NOMO-1 treated with dmso at 0.1 percent for 144 hours (cell line): ENCODE results near the gene GMDS.

Source experiments
- DNase-seq: peaks from one replicate; lab custom pipeline; 2025; ENCODE audit not compliant: unreplicated experiment; lab: John Stamatoyannopoulos, UW

The GMDS gene

DNA sequence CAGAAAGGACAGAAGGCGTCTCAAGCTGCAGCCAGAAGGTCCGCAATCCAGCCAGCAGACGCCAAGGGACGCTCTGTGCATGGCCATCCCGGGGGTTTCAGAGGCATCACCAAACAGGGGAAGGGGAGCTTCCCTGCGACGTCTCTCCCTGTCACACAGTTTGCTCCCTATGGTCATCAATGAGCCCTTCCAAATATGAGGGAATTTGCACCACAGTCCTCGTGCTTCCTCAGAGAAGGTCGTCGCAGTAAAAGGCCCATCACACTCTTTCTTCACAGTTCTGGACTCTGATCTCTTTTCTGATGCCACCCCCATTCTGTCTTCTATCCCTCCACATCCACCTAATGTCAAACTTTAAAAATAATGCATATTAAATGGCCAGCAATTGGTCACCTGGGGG lies 645.9 kb downstream of the GMDS start:
- no peak for DNase-seq

- no peak for DNase-seq
Measured at GRCh38 chr6:1598886-1599285, 646.5 kb downstream of the GMDS start.

DNA sequence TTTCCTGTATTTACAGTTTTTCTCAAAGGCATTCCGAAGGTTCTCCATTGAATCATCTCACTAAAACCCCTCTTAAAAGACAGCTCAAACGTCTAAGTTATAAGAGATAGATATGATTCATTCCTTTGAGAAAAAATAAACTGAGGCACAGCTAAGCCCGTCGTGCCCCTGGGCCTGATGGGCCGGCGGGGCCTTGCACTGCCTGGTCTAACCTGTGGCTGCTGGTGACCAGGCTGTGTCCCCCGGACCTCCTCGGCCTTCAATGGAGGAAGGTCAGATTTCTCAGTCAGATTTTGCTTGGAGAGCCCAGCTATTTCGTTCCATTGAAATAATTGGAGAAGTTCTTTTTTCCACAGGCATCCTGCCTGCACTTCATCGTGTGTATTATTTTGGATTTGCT lies 647.0 kb downstream of the GMDS start:
- no peak for DNase-seq

DNA sequence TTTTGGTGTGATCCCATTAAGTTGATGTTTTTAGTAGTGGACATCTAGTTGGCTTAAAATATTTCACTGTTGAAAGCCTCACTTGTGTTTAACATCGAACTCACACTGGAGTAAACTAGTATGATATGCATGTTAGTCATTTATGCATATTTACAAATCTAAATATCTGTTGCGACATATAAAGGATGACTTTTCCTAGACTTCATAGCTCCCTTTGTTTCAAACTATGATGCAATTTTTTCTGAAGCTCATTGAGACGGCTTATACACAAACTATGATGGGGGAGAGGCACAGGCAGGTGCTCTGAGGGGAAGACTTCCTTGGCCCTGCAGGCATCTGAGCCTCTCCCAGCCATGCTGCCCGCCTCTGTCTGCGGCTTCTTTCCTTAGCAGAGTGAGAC lies 647.5 kb downstream of the GMDS start:
- no peak for DNase-seq

DNA sequence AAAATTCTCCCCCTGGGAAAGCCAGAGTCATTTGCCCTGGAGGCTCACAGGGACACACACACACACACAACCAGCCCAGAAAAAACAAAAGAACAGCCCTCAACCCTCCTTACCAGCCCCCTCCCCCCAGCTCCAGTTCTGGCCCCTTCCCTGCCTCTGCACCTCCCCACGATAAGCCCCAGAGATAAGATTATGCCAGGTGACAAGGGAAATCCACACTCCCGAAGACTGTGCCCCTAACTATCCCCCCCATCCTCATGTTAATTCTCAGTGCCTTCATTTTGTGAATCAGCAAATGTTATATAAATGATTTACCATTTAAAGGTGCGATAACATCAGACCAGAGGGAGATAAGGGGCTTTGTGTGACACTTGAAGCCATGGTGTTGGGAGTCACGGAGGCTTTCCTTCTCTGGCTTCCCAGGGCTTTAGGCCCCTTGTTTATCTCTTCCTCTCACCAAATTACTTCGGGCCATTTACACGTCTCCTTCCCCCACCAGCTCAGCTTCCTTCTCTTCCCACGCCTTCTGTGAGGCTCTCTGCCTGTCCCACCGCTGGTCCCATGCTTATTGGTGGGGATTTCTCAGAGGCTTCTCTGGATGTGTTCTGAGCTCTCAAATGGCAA lies 648.2 kb downstream of the GMDS start:
- DNase-seq = no peak

- peak; percentile 16 for DNase-seq
Measured at GRCh38 chr6:1596088-1596852, 649.1 kb downstream of the GMDS start.

GRCh38 chr6:1595271-1596087 lies 649.9 kb downstream of the GMDS start:
- no peak for DNase-seq

DNA sequence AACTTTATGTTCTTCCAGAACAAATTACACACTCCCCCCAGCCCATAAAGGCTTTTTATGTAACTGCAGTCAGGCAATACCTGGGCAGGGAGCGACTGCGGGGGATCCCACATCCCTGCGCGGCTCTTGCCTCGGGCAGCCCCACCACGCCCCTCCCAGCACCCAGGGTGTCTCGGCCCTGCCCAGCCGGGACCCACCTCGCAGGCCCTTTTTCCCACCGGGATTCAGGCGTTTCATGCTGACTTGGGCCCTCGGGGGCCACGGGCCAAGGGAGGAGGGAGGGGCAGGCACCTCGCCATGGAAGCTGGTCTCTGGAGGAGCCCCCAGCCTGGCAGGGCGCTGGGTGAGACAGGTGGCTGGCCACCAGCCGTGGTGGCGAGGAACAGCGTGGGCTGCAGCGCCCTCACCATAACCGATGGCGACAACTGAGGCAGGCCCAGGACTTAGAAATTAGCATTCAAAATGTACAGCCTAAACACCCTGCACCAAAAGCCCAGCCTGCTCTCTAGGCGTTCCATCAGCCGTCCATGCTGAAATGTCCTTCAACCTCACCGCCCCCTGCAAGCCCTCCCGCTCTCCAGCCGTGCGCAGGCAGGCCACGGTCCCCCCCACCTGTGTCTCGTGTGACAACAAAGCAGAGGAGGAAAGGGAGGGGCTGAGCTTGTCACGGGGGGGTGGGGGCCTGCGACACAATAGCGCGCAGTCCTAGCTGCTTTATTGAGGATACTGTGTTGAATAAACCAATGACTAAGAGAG lies 650.8 kb downstream of the GMDS start:
- DNase-seq = no peak

DNA sequence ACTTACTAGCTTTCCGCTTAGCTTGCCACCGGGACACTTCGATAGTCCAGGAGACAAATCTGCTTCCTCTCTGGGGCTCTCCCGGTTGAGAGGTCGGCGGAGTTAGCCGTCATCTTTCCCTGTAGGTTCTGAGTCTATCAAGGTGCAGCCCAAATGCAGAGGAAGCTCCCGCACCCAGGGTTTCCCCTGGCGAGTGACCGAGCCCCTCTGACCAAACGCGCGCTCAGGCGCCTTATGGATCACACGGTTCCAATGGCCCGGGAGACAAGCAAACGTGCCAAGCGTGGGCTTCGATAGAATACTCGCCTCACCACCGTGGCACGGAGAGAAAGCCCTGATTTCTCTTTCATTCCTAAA lies 651.5 kb downstream of the GMDS start:
- no peak for DNase-seq

DNA sequence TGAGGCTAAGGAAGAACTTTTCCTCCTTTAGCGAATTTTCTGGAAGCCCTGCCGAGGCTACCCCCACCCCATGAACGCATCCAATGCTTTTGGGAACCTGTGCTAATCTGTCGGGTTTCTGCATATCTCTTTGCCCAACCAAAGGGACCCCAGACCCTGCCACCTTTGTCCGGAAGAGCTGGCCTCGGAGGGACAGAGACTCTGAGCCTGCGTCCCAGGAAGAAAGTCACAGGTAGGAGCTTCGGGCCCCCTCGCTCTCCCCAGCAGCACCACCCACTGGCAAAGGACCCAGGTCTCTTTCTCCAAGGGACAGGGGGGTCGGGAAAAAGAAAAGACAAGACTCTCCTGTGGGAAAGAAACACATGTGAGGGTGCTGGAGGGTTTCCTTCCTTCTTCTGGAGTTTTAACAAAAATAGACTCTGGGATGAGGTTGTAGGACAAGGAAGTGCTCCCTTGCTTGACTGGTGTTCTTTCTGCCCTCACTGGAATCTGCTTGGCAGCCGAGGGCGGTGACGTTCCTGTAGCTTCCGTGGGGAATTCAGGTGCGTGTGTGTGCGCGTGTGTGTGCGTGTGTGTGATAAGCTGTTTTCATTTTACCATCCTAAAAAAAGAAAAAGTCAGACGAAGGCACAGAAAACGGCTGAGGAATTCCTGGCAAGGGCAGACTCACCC lies 652.0 kb downstream of the GMDS start:
- DNase-seq = no peak

DNA sequence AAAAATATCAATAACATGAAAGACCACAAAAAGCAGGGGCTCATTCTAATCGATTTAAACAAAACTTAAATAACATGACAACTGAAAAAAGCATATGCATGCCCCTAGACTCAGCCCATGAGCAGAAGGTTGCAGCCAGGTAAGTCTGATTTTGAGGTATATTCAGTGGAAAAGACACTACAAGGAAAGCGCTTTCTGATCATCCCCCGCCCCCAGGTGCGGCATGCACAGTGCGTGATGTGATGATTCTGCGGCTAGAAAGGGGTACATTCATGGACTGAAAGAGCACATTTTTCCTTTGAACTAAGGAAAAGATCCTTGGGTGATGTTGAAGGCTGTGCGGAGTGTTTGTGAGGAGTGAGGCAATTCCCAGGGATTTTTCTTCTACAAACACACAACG lies 652.6 kb downstream of the GMDS start:
- no peak for DNase-seq

DNA sequence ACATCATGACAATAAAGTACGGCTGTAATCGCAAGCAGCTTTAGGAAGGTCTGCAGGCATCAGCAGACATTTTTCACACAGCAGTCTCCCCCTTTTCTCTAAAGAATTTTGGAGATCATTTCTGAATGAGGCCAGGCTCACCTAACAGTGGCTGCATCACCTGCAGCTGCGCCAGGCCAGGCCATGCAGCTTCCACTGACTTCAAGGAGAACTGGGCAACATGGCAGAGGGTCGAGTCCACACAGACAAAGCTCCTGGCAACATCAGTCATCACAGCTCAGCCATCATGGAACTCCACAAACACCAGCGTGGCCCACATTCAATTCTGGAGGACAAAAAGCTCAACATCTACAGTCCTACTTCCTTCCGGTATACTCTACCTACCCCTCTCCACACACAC lies 653.5 kb downstream of the GMDS start:
- no peak for DNase-seq

DNA sequence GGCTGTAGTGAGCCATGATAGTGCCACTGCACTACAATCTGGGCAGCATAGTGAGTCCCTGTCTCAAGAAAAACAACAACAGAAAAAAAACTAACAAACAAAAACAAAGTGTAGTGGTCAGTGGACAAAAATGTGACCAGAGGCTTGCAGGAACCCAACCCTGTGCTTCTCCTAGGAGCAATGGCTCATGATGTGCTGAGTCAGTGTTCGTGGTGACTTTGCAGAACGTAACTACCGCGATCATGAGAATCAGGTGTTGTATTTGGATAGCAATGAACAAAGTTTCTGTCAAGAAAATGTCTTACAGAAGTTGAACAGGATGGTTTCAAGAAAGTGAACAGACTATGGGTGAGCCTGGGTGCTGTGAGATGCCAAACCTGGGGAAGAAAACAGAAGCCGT lies 654.2 kb downstream of the GMDS start:
- DNase-seq = no peak

- DNase-seq = no peak
Measured at GRCh38 chr6:1590580-1590979, 654.8 kb downstream of the GMDS start.

DNA sequence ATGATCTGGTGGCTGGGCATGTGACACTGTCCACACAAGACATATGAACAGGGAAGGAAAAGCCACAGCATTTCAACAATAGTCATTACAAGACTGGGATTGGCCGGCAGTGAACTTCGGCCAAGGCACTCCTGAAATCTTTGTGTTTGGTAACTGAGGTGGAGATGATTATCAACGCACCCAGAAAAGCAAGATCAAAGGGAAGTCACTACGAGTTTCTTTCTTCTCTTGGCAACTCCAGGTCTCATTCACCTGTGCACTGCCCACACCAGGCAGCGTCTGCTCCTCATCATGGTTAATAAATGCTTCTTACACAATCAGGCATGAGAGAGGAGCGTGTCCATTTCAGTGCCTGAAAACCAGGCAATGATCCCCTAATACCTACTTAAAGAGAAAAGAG lies 656.2 kb downstream of the GMDS start:
- no peak for DNase-seq

DNA sequence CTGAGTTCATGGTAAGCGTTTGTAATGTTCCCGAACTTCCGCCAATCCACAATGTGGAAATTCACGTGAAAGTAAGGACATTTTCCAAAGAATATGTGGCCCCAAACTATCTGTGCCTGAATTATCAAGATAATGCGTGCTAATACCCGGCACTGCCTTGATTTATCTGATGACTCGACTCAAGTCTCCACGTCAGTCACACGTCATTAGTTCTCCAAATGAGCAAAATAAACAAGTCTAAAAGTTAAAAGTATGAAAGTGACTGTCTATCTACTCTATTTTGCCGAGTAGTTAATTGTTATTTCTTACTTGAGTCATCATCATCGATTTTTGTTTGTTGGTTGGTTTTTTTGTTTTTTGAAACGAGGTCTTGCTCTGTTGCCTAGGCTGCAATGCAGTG lies 657.4 kb downstream of the GMDS start:
- DNase-seq = no peak

- DNase-seq = no peak
Measured at GRCh38 chr6:1587546-1587945, 657.9 kb downstream of the GMDS start.

GRCh38 chr6:1586861-1587450 lies 658.4 kb downstream of the GMDS start:
- DNase-seq = no peak

- no peak for DNase-seq
Measured at GRCh38 chr6:1586256-1586655, 659.1 kb downstream of the GMDS start.

- no peak for DNase-seq
Measured at GRCh38 chr6:1585669-1586049, 659.7 kb downstream of the GMDS start.
